Sigmoid colon (tissue), 7 donors: ENCODE data around the gene ACOX3. TPM values are rescaled to one million over a fixed set of nuclear protein-coding genes. Genes with fewer than 3 reads are reported as not detected.

Source experiments
- DNase-seq: peaks from one replicate; pipeline ENCODE4 v3.0.0-alpha.2; 2019
- H3K27ac ChIP-seq, 4 donors: fragments of 200-600 bp; sonication (generic); one replicate each; pipeline ENCODE4 v1.5.1; 2016 to 2019; ENCODE audit warnings: mild to moderate bottlenecking in 1 of 4
- H3K27me3 ChIP-seq, 3 donors: fragments of 200-600 bp; sonication (generic); one replicate each; pipeline ENCODE4 v1.5.1; 2019; ENCODE audit warnings: mild to moderate bottlenecking in 1 of 3
- H3K36me3 ChIP-seq, 4 donors: fragments of 200-600 bp; sonication (generic); one replicate each; pipeline ENCODE4 v1.5.1; 2016 to 2019
- H3K4me1 ChIP-seq, 4 donors: fragments of 200-600 bp; sonication (generic); one replicate each; pipeline ENCODE4 v1.5.1; 2017 to 2019
- H3K4me3 ChIP-seq, 4 donors: fragments of 200-600 bp; sonication (generic); one replicate each; pipeline ENCODE4 v1.5.1; 2017 to 2019; ENCODE audit warnings: mild to moderate bottlenecking in 2 of 4, moderate library complexity in 1 of 4
- H3K9me3 ChIP-seq, 4 donors: fragments of 200-600 bp in 3 of 4; sonication (generic) in 3 of 4; one replicate each; pipeline versions ENCODE4 v1.5.1 to v1.6.1; 2013 to 2019
- EP300 ChIP-seq, 4 donors: sonication (generic); formaldehyde crosslinking; IDR thresholded peaks; one replicate each; pipeline ENCODE4 v1.6.1; 2017; ENCODE audit warnings: antibody characterized with exemption in 4 of 4
- POLR2A ChIP-seq, 2 donors: fragments of 450-650 bp; IDR thresholded peaks; one replicate each; pipeline ENCODE4 v1.6.1; 2016; ENCODE audit warnings: antibody characterized with exemption in 2 of 2, mild to moderate bottlenecking in 2 of 2, moderate library complexity in 2 of 2
- POLR2AphosphoS5 ChIP-seq, 4 donors: sonication (generic); formaldehyde crosslinking; IDR thresholded peaks; one replicate each; pipeline ENCODE4 v1.6.1; 2017; ENCODE audit warnings: antibody characterized with exemption in 4 of 4
- WGBS, 2 donors: extraction: QIAGEN DNeasy Blood & Tissue Kit; methylation state at CpG; one replicate each; pipeline ENCODE4 v1.1.7; 2013; 5-methylcytosine and 5-hydroxymethylcytosine counted together
- intact Hi-C: fragments of 100-400 bp; cut with DNase I; formaldehyde crosslinking; loops from one replicate; pipeline ENCODE4 v1.15.1; 2023
- polyA plus RNA-seq, 3 donors: library from polyadenylated mRNA; stranded (reverse); fragments of 200-250 nt; gene quantifications; one replicate each; pipeline ENCODE4 v1.2.3, GENCODE V29; 2013
- total RNA-seq, 4 donors: library from RNA; depleted of rRNA; stranded (reverse); fragments of >200 nt; gene quantifications; one replicate each; pipeline ENCODE4 v1.1.0, GENCODE V29; 2016
- TF ChIP-seq, protein P1 (sequence below), 4 experiments: fragments of 450-650 bp in 3 of 4; fragments of 200-600 bp in 1 of 4; IDR thresholded peaks; one replicate each; pipeline ENCODE4 v1.5.1; 2016 to 2019; ENCODE audit warnings: antibody characterized with exemption in 4 of 4, mild to moderate bottlenecking in 3 of 4, moderate library complexity in 2 of 4
- donor health status: healthy with polysubstance abuse.
- donor health status: Bipolar disorder and iron deficiency.
- donor health status: healthy.

Gene ACOX3
- total and polyA plus RNA-seq, 7 donors: 8.4 to 51.0 (median 24.8) TPM

DNA sequence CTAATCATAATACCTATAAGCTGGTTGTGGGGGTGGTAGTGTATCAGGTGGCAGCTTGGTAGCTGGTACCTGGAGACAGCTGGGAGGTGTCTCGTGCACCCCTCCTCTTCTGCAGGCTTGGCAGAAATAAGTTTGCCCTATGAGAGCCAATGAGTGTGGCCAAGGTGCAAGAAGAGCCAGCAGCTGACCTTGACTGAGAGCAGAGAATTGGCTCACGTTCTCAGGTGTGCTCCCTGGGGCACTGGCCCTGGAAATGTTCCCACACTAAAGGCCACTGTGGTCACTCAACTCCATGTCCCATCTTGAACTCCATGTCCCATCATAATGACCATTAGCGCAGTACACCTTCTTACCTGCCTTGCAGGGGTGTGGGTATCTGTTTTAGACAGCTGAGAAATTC is 13.4 kb upstream of the ACOX3 start:
- DNase-seq: no peak
- no peaks in the 10 kb centered on the region for H3K4me1 ChIP-seq
- no peak overlapping the region for H3K4me3 ChIP-seq
- H3K36me3 ChIP-seq: peaks cover 18 to 97% (median 39%) of the 10 kb centered on the region in 4 donors
- H3K27me3 ChIP-seq: no peaks in the 10 kb centered on the region
- H3K9me3 ChIP-seq: no peaks in the 10 kb centered on the region
- 94 to 98% methylated on average over 3 of the region's 3 CpGs for WGBS, 2 donors
- no peak for TF ChIP-seq EP300 (IDR thresholded peaks at IDR 0.05)
- no peak for TF ChIP-seq POLR2A (IDR thresholded peaks at IDR 0.05)
- TF ChIP-seq POLR2AphosphoS5 (IDR thresholded peaks at IDR 0.05): no peak
- TF ChIP-seq, protein P1, sequence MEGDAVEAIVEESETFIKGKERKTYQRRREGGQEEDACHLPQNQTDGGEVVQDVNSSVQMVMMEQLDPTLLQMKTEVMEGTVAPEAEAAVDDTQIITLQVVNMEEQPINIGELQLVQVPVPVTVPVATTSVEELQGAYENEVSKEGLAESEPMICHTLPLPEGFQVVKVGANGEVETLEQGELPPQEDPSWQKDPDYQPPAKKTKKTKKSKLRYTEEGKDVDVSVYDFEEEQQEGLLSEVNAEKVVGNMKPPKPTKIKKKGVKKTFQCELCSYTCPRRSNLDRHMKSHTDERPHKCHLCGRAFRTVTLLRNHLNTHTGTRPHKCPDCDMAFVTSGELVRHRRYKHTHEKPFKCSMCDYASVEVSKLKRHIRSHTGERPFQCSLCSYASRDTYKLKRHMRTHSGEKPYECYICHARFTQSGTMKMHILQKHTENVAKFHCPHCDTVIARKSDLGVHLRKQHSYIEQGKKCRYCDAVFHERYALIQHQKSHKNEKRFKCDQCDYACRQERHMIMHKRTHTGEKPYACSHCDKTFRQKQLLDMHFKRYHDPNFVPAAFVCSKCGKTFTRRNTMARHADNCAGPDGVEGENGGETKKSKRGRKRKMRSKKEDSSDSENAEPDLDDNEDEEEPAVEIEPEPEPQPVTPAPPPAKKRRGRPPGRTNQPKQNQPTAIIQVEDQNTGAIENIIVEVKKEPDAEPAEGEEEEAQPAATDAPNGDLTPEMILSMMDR (IDR thresholded peaks at IDR 0.05): no peak
- H3K27ac ChIP-seq: no peak overlapping the region
- intact Hi-C loops: no loop called here

GRCh38 chr4:8451440-8452182 is 11.1 kb upstream of the ACOX3 start:
- no peak overlapping the region for H3K27ac ChIP-seq
- H3K4me3 ChIP-seq: no peak overlapping the region
- intact Hi-C loops: no loop called here
- H3K27me3 ChIP-seq: no peaks in the 10 kb centered on the region
- TF ChIP-seq, protein P1 (IDR thresholded peaks at IDR 0.05): no peak
- TF ChIP-seq EP300 (IDR thresholded peaks at IDR 0.05) (no peak), POLR2A (IDR thresholded peaks at IDR 0.05) (no peak), POLR2AphosphoS5 (IDR thresholded peaks at IDR 0.05) (no peak)
- H3K9me3 ChIP-seq: no peaks in the 10 kb centered on the region
- DNase-seq: no peak
- H3K4me1 ChIP-seq: no peaks in the 10 kb centered on the region
- peaks cover 25 to 97% (median 36%) of the 10 kb centered on the region in 4 donors for H3K36me3 ChIP-seq
- WGBS, 2 donors: 82 to 85% methylated on average over 11 of the region's 11 CpGs

GRCh38 chr4:8446122-8446521 is 5.6 kb upstream of the ACOX3 start:
- 87 to 89% methylated on average over 3 of the region's 3 CpGs for WGBS, 2 donors
- Histone ChIP-seq H3K4me3 (no peak overlapping the region), H3K27me3 (no peaks in the 10 kb centered on the region), H3K36me3 (peaks cover 0 to 52% (median 11%) of the 10 kb centered on the region in 4 donors), H3K27ac (no peak overlapping the region), H3K9me3 (no peaks in the 10 kb centered on the region), H3K4me1 (peaks cover 0 to 31% (median 24%) of the 10 kb centered on the region in 4 donors)
- DNase-seq: no peak
- TF ChIP-seq POLR2AphosphoS5 (IDR thresholded peaks at IDR 0.05) (no peak), EP300 (IDR thresholded peaks at IDR 0.05) (no peak), POLR2A (IDR thresholded peaks at IDR 0.05) (no peak)
- TF ChIP-seq, protein P1 (IDR thresholded peaks at IDR 0.05): no peak
- intact Hi-C loops: no loop called here

DNA sequence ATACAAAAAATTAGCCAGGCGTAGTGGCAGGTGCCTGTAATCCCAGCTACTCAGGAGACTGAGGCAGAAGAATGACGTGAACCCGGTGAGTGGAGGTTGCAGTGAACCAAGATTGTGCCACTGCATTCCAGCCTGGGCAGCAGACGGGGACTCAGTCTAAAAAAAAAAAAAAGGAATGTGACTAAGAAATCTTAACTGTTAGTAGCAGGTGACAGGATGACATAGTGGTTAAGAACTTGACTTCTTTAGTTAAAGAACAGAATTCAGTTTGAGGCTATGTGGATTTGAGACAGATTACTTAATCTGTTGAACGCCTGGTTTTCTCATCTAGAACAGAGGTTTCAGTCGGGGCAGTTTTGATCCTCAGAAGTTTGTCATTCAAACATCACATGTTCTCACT is 3.3 kb upstream of the ACOX3 start:
- Histone ChIP-seq H3K27me3 (no peaks in the 10 kb centered on the region), H3K4me1 (peaks cover 0 to 43% (median 35%) of the 10 kb centered on the region in 4 donors), H3K27ac (no peak overlapping the region), H3K36me3 (peaks cover 0 to 31% (median 9%) of the 10 kb centered on the region in 4 donors), H3K9me3 (no peaks in the 10 kb centered on the region), H3K4me3 (no peak overlapping the region)
- no peak for DNase-seq
- TF ChIP-seq EP300 (IDR thresholded peaks at IDR 0.05) (no peak), POLR2A (IDR thresholded peaks at IDR 0.05) (no peak), POLR2AphosphoS5 (IDR thresholded peaks at IDR 0.05) (no peak)
- TF ChIP-seq, protein P1 (IDR thresholded peaks at IDR 0.05): no peak
- WGBS, 2 donors: 90 to 91% methylated on average over 6 of the region's 6 CpGs
- intact Hi-C loops: no loop called here
